Activated CD8-positive, alpha-beta T cell treated with anti-CD3 and anti-CD28 coated beads for 36 hours (primary cell): ENCODE measurements around the gene RTN3. TPM values are rescaled to one million over a fixed set of nuclear protein-coding genes. Genes with fewer than 3 reads are reported as not detected.
"Not testable (repeated sequence)": the region's sequence is repeated elsewhere in the genome, so short reads cannot be mapped to it uniquely, and the experiment has no call there.

Source experiments
- ATAC-seq: fragments of 200-7000 bp; cut with Tn5 transposase; one replicate; pipeline ENCODE4 v1.10.0; 2021; ENCODE audit warnings: mild to moderate bottlenecking, moderate library complexity
- CTCF ChIA-PET: fragments of 350-600 bp; sonication (Branson Sonifier 250); formaldehyde crosslinking; loops from one replicate; lab custom pipeline; 2021; ENCODE audit warnings: antibody characterized with exemption; lab: Charles Lee
- POLR2A ChIA-PET: fragments of 350-600 bp; sonication (Branson Sonifier 250); formaldehyde crosslinking; loops from one replicate; lab custom pipeline; 2021; ENCODE audit warnings: antibody characterized with exemption; lab: Charles Lee
- DNase-seq: peaks from one replicate; pipeline ENCODE4 v3.0.0-alpha.2; 2020
- H3K27ac Mint-ChIP-seq: one replicate; pipeline ENCODE4 v1.8.0; 2021; ENCODE audit warnings: mild to moderate bottlenecking, mixed read lengths
- H3K27me3 Mint-ChIP-seq: one replicate; pipeline ENCODE4 v1.8.0; 2021; ENCODE audit warnings: mixed read lengths
- H3K36me3 Mint-ChIP-seq: one replicate; pipeline ENCODE4 v1.8.0; 2021; ENCODE audit warnings: low read depth, mixed read lengths
- H3K4me1 Mint-ChIP-seq: one replicate; pipeline ENCODE4 v1.8.0; 2021; ENCODE audit warnings: low read depth, mixed read lengths
- H3K4me3 Mint-ChIP-seq: one replicate; pipeline ENCODE4 v1.8.0; 2021; ENCODE audit warnings: mild to moderate bottlenecking, moderate library complexity, mixed read lengths
- H3K9me3 Mint-ChIP-seq: one replicate; pipeline ENCODE4 v1.8.0; 2021; ENCODE audit warnings: mixed read lengths
- CTCF ChIP-seq: fragments of 200-600 bp; IDR thresholded peaks from one replicate; pipeline ENCODE4 v1.8.0; 2022; ENCODE audit warnings: antibody characterized with exemption, mild to moderate bottlenecking
- intact Hi-C: fragments of 100-400 bp; cut with micrococcal nuclease; formaldehyde crosslinking; loops from one replicate; pipeline ENCODE4 v1.10.0; 2022
- total RNA-seq, 2 experiments: library from RNA; stranded (reverse); gene quantifications; one replicate each; pipeline ENCODE4 v1.2.3, GENCODE V29; 2021

Gene RTN3
- total RNA-seq, 2 experiments from 2014 or later: 32.1 to 34.0 TPM

- POLR2A ChIA-PET: interaction anchor here (0.8 to 3.7 kb wide), 8 partner anchors 11 to 109 kb away, joined by 3 to 31 read pairs (median 4); partner anchors contain the start of gene ATL3
- peak; percentile 63 for TF ChIP-seq CTCF
- DNase-seq (peak; percentile 35), ATAC-seq (peak; percentile 5)
- Mint-ChIP-seq H3K4me3 (peak overlapping the region; percentile 90), H3K27me3 (no peaks in the 10 kb centered on the region), H3K36me3 (no peaks in the 10 kb centered on the region), H3K4me1 (peaks cover 28% of the 10 kb centered on the region), H3K9me3 (no peaks in the 10 kb centered on the region), H3K27ac (peak overlapping the region; percentile 81)
- CTCF ChIA-PET: interaction anchor here (1.0 to 5.3 kb wide), 7 partner anchors 11 to 203 kb away, joined by 4 to 35 read pairs (median 6); partner anchors contain the start of gene ATL3
- intact Hi-C loops: no loop called here
Measured at GRCh38 chr11:63682066-63683021, 1.0 kb downstream of the RTN3 start.

GRCh38 chr11:63683133-63683991 is 2.1 kb downstream of the RTN3 start:
- ChIA-PET POLR2A (interaction anchor here (3.7 kb wide), 1 partner anchor 12 kb away, joined by 31 read pairs; the partner anchor contains the start of gene ATL3), CTCF (interaction anchor here (1.0 to 5.3 kb wide), 6 partner anchors 12 to 204 kb away, joined by 4 to 35 read pairs (median 8); partner anchors contain the start of gene ATL3)
- peaks cover 2% of the 10 kb centered on the region for H3K36me3 Mint-ChIP-seq
- no peaks in the 10 kb centered on the region for H3K9me3 Mint-ChIP-seq
- DNase-seq (no peak), ATAC-seq (no peak)
- peak overlapping the region; percentile 90 for H3K4me3 Mint-ChIP-seq
- intact Hi-C loops: no loop called here
- TF ChIP-seq CTCF: no peak
- no peaks in the 10 kb centered on the region for H3K27me3 Mint-ChIP-seq
- peaks cover 35% of the 10 kb centered on the region for H3K4me1 Mint-ChIP-seq
- H3K27ac Mint-ChIP-seq: no peak overlapping the region

DNA sequence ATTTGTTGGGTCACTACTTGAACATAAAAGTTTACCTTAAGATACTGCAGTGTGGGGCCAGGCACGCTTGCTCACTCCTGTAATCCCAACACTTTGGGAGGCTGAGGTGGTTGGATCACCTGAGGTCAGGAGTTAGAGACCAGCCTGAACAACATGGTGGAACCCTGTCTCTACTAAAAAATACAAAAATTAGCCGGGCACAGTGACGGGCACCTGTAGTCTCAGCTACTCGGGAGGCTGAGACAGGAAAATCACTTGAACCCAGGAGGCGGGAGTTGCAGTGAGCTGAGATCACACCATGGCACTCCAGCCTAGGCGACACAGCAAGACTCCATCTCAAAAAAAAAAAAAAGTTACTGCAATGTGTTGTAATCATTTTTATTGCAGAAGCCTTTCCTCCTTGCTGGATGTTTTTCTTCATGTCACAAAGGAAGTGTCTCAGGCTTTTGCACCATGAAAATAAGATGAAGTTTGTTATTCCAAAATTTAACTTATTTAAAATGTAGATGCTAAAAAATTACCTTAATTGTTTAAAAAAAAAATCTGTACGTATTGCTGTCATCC is 3.9 kb downstream of the RTN3 start:
- H3K36me3 Mint-ChIP-seq, DNase-seq, H3K27me3 Mint-ChIP-seq, H3K27ac Mint-ChIP-seq, intact Hi-C loops, H3K9me3 Mint-ChIP-seq, H3K4me3 Mint-ChIP-seq, POLR2A ChIA-PET, ATAC-seq: not testable (repeated sequence)
- CTCF ChIA-PET: interaction anchor here (1.0 to 1.4 kb wide), 2 partner anchors 53 to 206 kb away, joined by 3 to 4 read pairs; no protein-coding TSS in a partner anchor
- H3K4me1 Mint-ChIP-seq: peaks cover 40% of the 10 kb centered on the region

DNA sequence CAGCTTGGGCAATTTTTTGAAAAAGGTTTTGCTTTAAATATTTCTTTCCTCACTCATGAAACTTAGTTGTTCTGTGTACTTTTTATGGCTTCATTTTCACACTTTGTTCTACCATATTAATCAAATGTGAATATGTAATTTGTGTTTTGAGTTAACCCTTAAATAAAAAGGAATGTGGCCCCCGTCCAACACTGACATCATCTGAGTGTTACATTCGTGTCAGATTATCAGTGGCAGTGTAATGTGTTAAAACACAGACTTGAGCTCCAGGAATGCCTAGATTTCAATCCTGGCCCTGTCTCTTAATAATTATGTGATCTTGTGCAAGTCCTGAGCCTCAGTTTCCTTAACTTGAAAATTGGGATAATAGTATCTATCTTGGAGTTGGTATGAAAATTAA is 5.6 kb downstream of the RTN3 start:
- Mint-ChIP-seq H3K36me3 (peaks cover 8% of the 10 kb centered on the region), H3K4me3 (no peak overlapping the region), H3K9me3 (no peaks in the 10 kb centered on the region), H3K27ac (no peak overlapping the region), H3K27me3 (no peaks in the 10 kb centered on the region), H3K4me1 (peaks cover 33% of the 10 kb centered on the region)
- ChIA-PET POLR2A (no interaction called here), CTCF (interaction anchor here (1.8 kb wide), 1 partner anchor 208 kb away, joined by 4 read pairs; no protein-coding TSS in a partner anchor)
- intact Hi-C loops: no loop called here
- TF ChIP-seq CTCF: no peak
- no peak for DNase-seq
- no peak for ATAC-seq

DNA sequence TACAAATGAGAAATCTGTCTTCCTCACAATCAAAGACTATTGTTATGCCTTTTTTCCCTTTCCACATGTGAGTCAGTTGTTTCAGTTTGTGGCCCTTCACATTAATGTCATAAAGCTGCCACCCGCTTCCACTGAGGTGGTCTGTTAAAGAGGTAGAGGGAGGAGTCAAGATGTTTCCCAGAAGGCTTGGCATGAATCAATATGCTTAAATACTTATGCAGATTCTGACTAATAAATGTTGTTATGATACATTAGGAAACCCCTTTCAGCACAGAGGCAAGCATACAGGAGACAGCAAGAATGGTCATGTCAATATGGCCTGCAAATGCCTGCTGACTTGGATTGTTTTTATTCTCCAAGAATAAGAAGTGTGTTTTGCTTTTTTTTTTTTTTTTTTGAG is 6.5 kb downstream of the RTN3 start:
- peak; percentile 64 for DNase-seq
- peak overlapping the region; percentile 42 for H3K27ac Mint-ChIP-seq
- H3K27me3 Mint-ChIP-seq: no peaks in the 10 kb centered on the region
- POLR2A ChIA-PET: no interaction called here
- H3K4me1 Mint-ChIP-seq: peaks cover 25% of the 10 kb centered on the region
- no peak for TF ChIP-seq CTCF
- ATAC-seq: peak; percentile 97
- intact Hi-C loops: no loop called here
- peaks cover 8% of the 10 kb centered on the region for H3K36me3 Mint-ChIP-seq
- H3K4me3 Mint-ChIP-seq: no peak overlapping the region
- CTCF ChIA-PET: interaction anchor here (1.8 kb wide), 1 partner anchor 209 kb away, joined by 4 read pairs; no protein-coding TSS in a partner anchor
- H3K9me3 Mint-ChIP-seq: no peaks in the 10 kb centered on the region
